ENCODE measurements around the gene ZBTB38.

Gene ZBTB38

GRCh38 chr3:141365201-141365600 lies 3.1 kb upstream of the ZBTB38 start:
- no peak for DNase-seq (ENCODE audit: low read depth)
- TF ChIP-seq CTCF (IDR thresholded peaks at IDR 0.05; ENCODE audit: control insufficient read depth, insufficient read depth, low read depth, low read length, missing control alignments): no peak
- no peak overlapping the region for H3K4me3 ChIP-seq (ENCODE audit: control insufficient read depth, low read depth, low read length)

- no peak for TF ChIP-seq CTCF (IDR thresholded peaks at IDR 0.05; ENCODE audit: control insufficient read depth, insufficient read depth, low read depth, low read length, missing control alignments)
- DNase-seq (ENCODE audit: low read depth): peak; percentile 90
- H3K4me3 ChIP-seq (ENCODE audit: control insufficient read depth, low read depth, low read length): no peak overlapping the region
Observed at GRCh38 chr3:141366285-141367037, 1.8 kb upstream of the ZBTB38 start.

- peak; percentile 100 for DNase-seq (ENCODE audit: low read depth)
Observed at GRCh38 chr3:141367038-141367730, 1.1 kb upstream of the ZBTB38 start.

GRCh38 chr3:141368925-141369794 lies 856 bp downstream of the ZBTB38 start:
- peak; percentile 63 for DNase-seq (ENCODE audit: low read depth)
- no peak for TF ChIP-seq CTCF (IDR thresholded peaks at IDR 0.05; ENCODE audit: control insufficient read depth, insufficient read depth, low read depth, low read length, missing control alignments)
- peak overlapping the region; percentile 31 for H3K4me3 ChIP-seq (ENCODE audit: control insufficient read depth, low read depth, low read length)

More at GRCh38 chr3:141367038-141367730, 1.1 kb upstream of the ZBTB38 start:
- peak overlapping the region; percentile 5; the same call in 1 of the 2 replicates for H3K4me3 ChIP-seq (ENCODE audit: control insufficient read depth, low read depth, low read length)
- TF ChIP-seq CTCF (IDR thresholded peaks at IDR 0.05; ENCODE audit: control insufficient read depth, insufficient read depth, low read depth, low read length, missing control alignments): no peak

- TF ChIP-seq CTCF (IDR thresholded peaks at IDR 0.05; ENCODE audit: control insufficient read depth, insufficient read depth, low read depth, low read length, missing control alignments): no peak
- no peak overlapping the region for H3K4me3 ChIP-seq (ENCODE audit: control insufficient read depth, low read depth, low read length)
Observed at GRCh38 chr3:141370065-141370533, 1.8 kb downstream of the ZBTB38 start.

GRCh38 chr3:141371882-141372281 lies 3.6 kb downstream of the ZBTB38 start:
- H3K4me3 ChIP-seq (ENCODE audit: control insufficient read depth, low read depth, low read length): no peak overlapping the region
- no peak for DNase-seq (ENCODE audit: low read depth)
- no peak for TF ChIP-seq CTCF (IDR thresholded peaks at IDR 0.05; ENCODE audit: control insufficient read depth, insufficient read depth, low read depth, low read length, missing control alignments)

More at GRCh38 chr3:141370065-141370533, 1.8 kb downstream of the ZBTB38 start:
- DNase-seq (ENCODE audit: low read depth): peak; percentile 63

Data from AG09309 (cell line).